ENCODE data around the gene SLC25A42. TPM values are rescaled to one million over a fixed set of nuclear protein-coding genes. Genes with fewer than 3 reads are reported as not detected.
A peak's percentile ranks its signal among the peaks of the same experiment; 100 is the strongest.

Gene SLC25A42
- total and polyA plus RNA-seq, 2 donors (not counting 3 experiments of a cell fraction or from before 2014, with no cell fraction given) = 6.2 to 6.3 TPM

- intact Hi-C loops (cut with micrococcal nuclease) = loop anchor here (5.0 kb wide), 1 partner anchor 43 kb away; no protein-coding TSS in a partner anchor
- H3K9me3 ChIP-seq (replicated peaks; ENCODE audit: control insufficient read depth, insufficient read depth, low read length) = no peaks in the 10 kb centered on the region
- peak overlapping the region; percentile 54 for H2AFZ ChIP-seq (ENCODE audit: low read depth, low read length)
- H3K4me3 ChIP-seq (replicated peaks in 1 of 3; ENCODE audit: insufficient read depth in 1 of 3, low read depth in 1 of 3, low read length in 3 of 3) = peak overlapping the region; percentile 20 to 52 (median 47)
- H4K20me1 ChIP-seq (replicated peaks; ENCODE audit: control insufficient read depth, extremely low read depth, insufficient read depth, low read length) = no peaks in the 10 kb centered on the region
- BruUV-seq (replicated peaks) = no TSS peak
- CTCF ChIA-PET = interaction anchor here (1.0 to 1.5 kb wide), 5 partner anchors 10 to 111 kb away, joined by 3 to 7 read pairs (median 4); no protein-coding TSS in a partner anchor
- POLR2A ChIA-PET = no interaction called here
- no peaks in the 10 kb centered on the region for H3K27me3 ChIP-seq (ENCODE audit: control insufficient read depth in 2 of 2, insufficient read depth in 2 of 2, low read length in 2 of 2)
- dilution Hi-C loops (cut with MboI; ENCODE audit: extremely low pct_ligation_motif_present, low sequenced_read_pairs) = no loop called here
- peak overlapping the region; percentile 19 for H3K9ac ChIP-seq (replicated peaks; ENCODE audit: extremely low read depth, insufficient read depth, low read length)
- H3K4me2 ChIP-seq (ENCODE audit: insufficient read depth, low read length) = peak overlapping the region; percentile 75
- TF ChIP-seq FOS (IDR thresholded peaks at IDR 0.05; ENCODE audit: borderline replicate concordance, insufficient read depth, low read length) = no peak
- TF ChIP-seq CTCF (IDR thresholded peaks at IDR 0.05; ENCODE audit: extremely low read depth in 1 of 2, insufficient read depth in 1 of 2, low read depth in 1 of 2, low read length in 2 of 2) = peak in 1 of 2 donors; percentile 53
- no peak for TF ChIP-seq MYC (IDR thresholded peaks at IDR 0.05; ENCODE audit: low read depth, low read length)
- no peak for TF ChIP-seq JUN (IDR thresholded peaks at IDR 0.05; ENCODE audit: borderline replicate concordance, insufficient read depth, insufficient read length, low read depth)
- no peak for TF ChIP-seq GATA2 (IDR thresholded peaks at IDR 0.05; ENCODE audit: insufficient read depth, insufficient read length, low read depth, low read length)
- TF ChIP-seq POLR2AphosphoS5 (IDR thresholded peaks at IDR 0.05; ENCODE audit: insufficient read depth, low read depth, low read length) = no peak
- peaks cover 0 to under 1% of the 10 kb centered on the region in 2 experiments for H3K36me3 ChIP-seq (ENCODE audit: control insufficient read depth in 2 of 2, extremely low read depth in 1 of 2, insufficient read depth in 2 of 2, low read length in 2 of 2)
- DNase-seq (ENCODE audit: low read depth, low spot score) (no peak), FAIRE-seq (no peak)
- no peaks in the 10 kb centered on the region for H3K9me1 ChIP-seq (replicated peaks; ENCODE audit: control insufficient read depth, extremely low read depth, insufficient read depth, low read length)
- H3K4me1 ChIP-seq (ENCODE audit: control insufficient read depth, extremely low read depth, insufficient read depth, low read length) = peaks cover 21% of the 10 kb centered on the region
- no peaks in the 10 kb centered on the region for H3K79me2 ChIP-seq (ENCODE audit: control insufficient read depth, insufficient read depth, low read length)
- H3K27ac ChIP-seq (ENCODE audit: insufficient read depth, low read depth, low read length) = no peak overlapping the region
These were observed 416 bp downstream of the SLC25A42 start for GRCh38 chr19:19064098-19064722.
